ENCODE results near the gene WDR59.

Gene WDR59

GRCh38 chr16:75025761-75026160 lies 40.8 kb upstream of the WDR59 start:
- H3K4me3 ChIP-seq (ENCODE audit: control insufficient read depth, low read depth, low read length): no peak overlapping the region
- peak; percentile 58 for DNase-seq (ENCODE audit: low read depth)
- TF ChIP-seq CTCF (conservative IDR thresholded peaks at IDR 0.05; ENCODE audit: control insufficient read depth, insufficient read depth, low read depth, low read length): no peak

- DNase-seq (ENCODE audit: low read depth): no peak
- no peak overlapping the region for H3K4me3 ChIP-seq (ENCODE audit: control insufficient read depth, low read depth, low read length)
- TF ChIP-seq CTCF (conservative IDR thresholded peaks at IDR 0.05; ENCODE audit: control insufficient read depth, insufficient read depth, low read depth, low read length): no peak
These were observed 39.7 kb upstream of the WDR59 start for GRCh38 chr16:75024594-75024993.

- no peak overlapping the region for H3K4me3 ChIP-seq (ENCODE audit: control insufficient read depth, low read depth, low read length)
- no peak for DNase-seq (ENCODE audit: low read depth)
- no peak for TF ChIP-seq CTCF (conservative IDR thresholded peaks at IDR 0.05; ENCODE audit: control insufficient read depth, insufficient read depth, low read depth, low read length)
These were observed 39.3 kb upstream of the WDR59 start for GRCh38 chr16:75024182-75024581.

- H3K4me3 ChIP-seq (ENCODE audit: control insufficient read depth, low read depth, low read length): no peak overlapping the region
- DNase-seq (ENCODE audit: low read depth): peak; percentile 36
- TF ChIP-seq CTCF (conservative IDR thresholded peaks at IDR 0.05; ENCODE audit: control insufficient read depth, insufficient read depth, low read depth, low read length): no peak
These were observed 38.1 kb upstream of the WDR59 start for GRCh38 chr16:75023009-75023408.

- peak; percentile 20 for DNase-seq (ENCODE audit: low read depth)
- H3K4me3 ChIP-seq (ENCODE audit: control insufficient read depth, low read depth, low read length): no peak overlapping the region
- no peak for TF ChIP-seq CTCF (conservative IDR thresholded peaks at IDR 0.05; ENCODE audit: control insufficient read depth, insufficient read depth, low read depth, low read length)
These were observed 37.6 kb upstream of the WDR59 start for GRCh38 chr16:75022567-75022966.

- no peak for TF ChIP-seq CTCF (conservative IDR thresholded peaks at IDR 0.05; ENCODE audit: control insufficient read depth, insufficient read depth, low read depth, low read length)
These were observed 36.5 kb upstream of the WDR59 start for GRCh38 chr16:75021410-75021809.

GRCh38 chr16:75019586-75019985 lies 34.7 kb upstream of the WDR59 start:
- TF ChIP-seq CTCF (conservative IDR thresholded peaks at IDR 0.05; ENCODE audit: control insufficient read depth, insufficient read depth, low read depth, low read length): no peak
- no peak overlapping the region for H3K4me3 ChIP-seq (ENCODE audit: control insufficient read depth, low read depth, low read length)
- no peak for DNase-seq (ENCODE audit: low read depth)

More at GRCh38 chr16:75021410-75021809, 36.5 kb upstream of the WDR59 start:
- DNase-seq (ENCODE audit: low read depth): no peak
- no peak overlapping the region for H3K4me3 ChIP-seq (ENCODE audit: control insufficient read depth, low read depth, low read length)
